ENCODE data around the gene MMP20.
A peak's percentile ranks its signal among the peaks of the same experiment; 100 is the strongest.
"Not testable (repeated sequence)": the region's sequence is repeated elsewhere in the genome, so short reads cannot be mapped to it uniquely, and the experiment has no call there.

The MMP20 gene

GRCh38 chr11:102640946-102641345, 15.8 kb upstream of the MMP20 start:
- no peaks in the 10 kb centered on the region for H3K36me3 Mint-ChIP-seq (ENCODE audit: insufficient read depth)
- no peaks in the 10 kb centered on the region for H3K4me1 Mint-ChIP-seq
- H3K4me3 Mint-ChIP-seq = no peak overlapping the region
- no peak overlapping the region for H3K27ac Mint-ChIP-seq (ENCODE audit: low read depth)
- DNase-seq (ENCODE audit: low spot score in 2 of 2) = no peak
- no peaks in the 10 kb centered on the region for H3K9me3 Mint-ChIP-seq
- H3K27me3 Mint-ChIP-seq = peaks cover 44% of the 10 kb centered on the region
- ATAC-seq (replicated peaks; ENCODE audit: extremely low read depth, poor library complexity, severe bottlenecking) = no peak

- Mint-ChIP-seq H3K27ac (ENCODE audit: low read depth) (no peak overlapping the region), H3K4me1 (no peaks in the 10 kb centered on the region), H3K27me3 (peaks cover 40% of the 10 kb centered on the region), H3K4me3 (no peak overlapping the region), H3K36me3 (ENCODE audit: insufficient read depth) (no peaks in the 10 kb centered on the region), H3K9me3 (no peaks in the 10 kb centered on the region)
- DNase-seq (ENCODE audit: low spot score in 2 of 2) (no peak), ATAC-seq (replicated peaks; ENCODE audit: extremely low read depth, poor library complexity, severe bottlenecking) (no peak)
Observed at GRCh38 chr11:102639656-102640055, 14.5 kb upstream of the MMP20 start.

DNA sequence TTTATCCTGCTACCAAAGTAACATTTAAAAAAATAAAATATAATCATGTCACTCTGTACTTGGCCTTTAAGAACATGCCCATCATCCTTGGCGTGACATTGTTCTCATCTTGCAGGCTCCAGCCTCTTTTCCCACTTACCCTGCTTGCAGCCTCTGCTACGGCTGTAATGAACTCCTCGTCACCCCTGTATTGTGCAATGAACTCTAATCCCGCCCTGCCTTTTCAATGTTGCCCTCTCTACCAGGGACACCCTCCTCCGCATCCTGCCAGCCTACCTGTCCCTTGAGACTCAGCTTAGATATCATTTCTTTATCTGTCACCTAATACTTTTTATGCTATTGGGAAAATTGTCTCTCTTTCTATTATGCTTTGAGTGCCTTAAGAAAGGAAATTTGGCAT, 12.6 kb upstream of the MMP20 start:
- no peak for DNase-seq (ENCODE audit: low spot score in 2 of 2)
- Mint-ChIP-seq H3K27ac (ENCODE audit: low read depth) (no peak overlapping the region), H3K4me1 (no peaks in the 10 kb centered on the region), H3K9me3 (no peaks in the 10 kb centered on the region), H3K36me3 (ENCODE audit: insufficient read depth) (no peaks in the 10 kb centered on the region), H3K4me3 (no peak overlapping the region), H3K27me3 (peaks cover 31% of the 10 kb centered on the region)
- no peak for ATAC-seq (replicated peaks; ENCODE audit: extremely low read depth, poor library complexity, severe bottlenecking)

DNA sequence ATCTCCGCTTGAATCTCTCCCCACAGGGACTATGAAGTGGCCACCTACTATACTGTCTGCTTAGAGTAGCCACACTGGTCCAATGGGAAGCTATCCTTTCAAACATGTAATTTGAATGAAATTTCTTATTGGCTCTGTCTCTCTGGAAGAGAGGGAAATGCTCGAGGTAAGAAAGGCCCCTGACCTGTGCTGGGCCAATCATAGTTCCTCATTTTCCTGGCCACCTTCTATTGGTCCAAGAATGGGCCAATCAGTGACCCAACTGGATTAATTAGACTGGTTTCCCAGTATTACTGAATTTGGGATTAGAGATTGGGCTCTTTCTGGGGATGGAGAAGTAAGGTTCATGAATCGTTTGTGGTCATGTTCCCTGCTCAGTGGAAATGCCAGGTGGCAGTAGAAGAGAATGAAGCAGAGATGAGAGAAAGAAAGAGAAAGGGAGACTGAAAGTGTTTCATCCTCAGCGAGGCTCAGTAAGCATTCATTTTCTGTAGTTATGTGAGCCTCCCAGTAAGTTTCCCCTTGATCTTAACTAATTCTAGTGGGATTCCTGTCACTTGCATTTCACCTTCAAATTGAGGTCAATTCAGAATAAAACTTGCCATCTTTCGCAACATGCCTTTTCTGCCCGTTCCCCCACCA, 8.4 kb upstream of the MMP20 start:
- Mint-ChIP-seq H3K36me3 (ENCODE audit: insufficient read depth) (no peaks in the 10 kb centered on the region), H3K4me3 (no peak overlapping the region)

GRCh38 chr11:102632026-102632425, 6.9 kb upstream of the MMP20 start:
- DNase-seq (ENCODE audit: low spot score in 2 of 2) (no peak), ATAC-seq (replicated peaks; ENCODE audit: extremely low read depth, poor library complexity, severe bottlenecking) (no peak)
- H3K36me3 Mint-ChIP-seq (ENCODE audit: insufficient read depth) = no peaks in the 10 kb centered on the region
- H3K27ac Mint-ChIP-seq (ENCODE audit: low read depth) = no peak overlapping the region
- H3K4me1 Mint-ChIP-seq = no peaks in the 10 kb centered on the region
- no peak overlapping the region for H3K4me3 Mint-ChIP-seq
- H3K27me3 Mint-ChIP-seq = peaks cover 70% of the 10 kb centered on the region
- no peaks in the 10 kb centered on the region for H3K9me3 Mint-ChIP-seq

More for the DNA sequence above, 8.4 kb upstream of the MMP20 start:
- ATAC-seq (replicated peaks; ENCODE audit: extremely low read depth, poor library complexity, severe bottlenecking) (no peak), DNase-seq (ENCODE audit: low spot score in 2 of 2) (no peak)
- Mint-ChIP-seq H3K9me3 (no peaks in the 10 kb centered on the region), H3K27ac (ENCODE audit: low read depth) (no peak overlapping the region), H3K27me3 (peaks cover 67% of the 10 kb centered on the region), H3K4me1 (no peaks in the 10 kb centered on the region)

GRCh38 chr11:102630598-102631448, 5.7 kb upstream of the MMP20 start:
- ATAC-seq (replicated peaks; ENCODE audit: extremely low read depth, poor library complexity, severe bottlenecking) = no peak
- H3K4me1 Mint-ChIP-seq = no peaks in the 10 kb centered on the region
- H3K27ac Mint-ChIP-seq (ENCODE audit: low read depth) = peak overlapping the region; percentile 17
- no peaks in the 10 kb centered on the region for H3K36me3 Mint-ChIP-seq (ENCODE audit: insufficient read depth)
- H3K9me3 Mint-ChIP-seq = no peaks in the 10 kb centered on the region
- DNase-seq (ENCODE audit: low spot score in 2 of 2) = no peak
- peaks cover 73% of the 10 kb centered on the region for H3K27me3 Mint-ChIP-seq
- H3K4me3 Mint-ChIP-seq = no peak overlapping the region

GRCh38 chr11:102629908-102630307, 4.8 kb upstream of the MMP20 start:
- DNase-seq (ENCODE audit: low spot score in 2 of 2); H3K9me3 Mint-ChIP-seq; H3K36me3 Mint-ChIP-seq (ENCODE audit: insufficient read depth); ATAC-seq (replicated peaks; ENCODE audit: extremely low read depth, poor library complexity, severe bottlenecking); H3K4me3 Mint-ChIP-seq; H3K4me1 Mint-ChIP-seq: not testable (repeated sequence)
- Mint-ChIP-seq H3K27me3 (peaks cover 73% of the 10 kb centered on the region), H3K27ac (ENCODE audit: low read depth) (peak overlapping the region; percentile 17)

DNA sequence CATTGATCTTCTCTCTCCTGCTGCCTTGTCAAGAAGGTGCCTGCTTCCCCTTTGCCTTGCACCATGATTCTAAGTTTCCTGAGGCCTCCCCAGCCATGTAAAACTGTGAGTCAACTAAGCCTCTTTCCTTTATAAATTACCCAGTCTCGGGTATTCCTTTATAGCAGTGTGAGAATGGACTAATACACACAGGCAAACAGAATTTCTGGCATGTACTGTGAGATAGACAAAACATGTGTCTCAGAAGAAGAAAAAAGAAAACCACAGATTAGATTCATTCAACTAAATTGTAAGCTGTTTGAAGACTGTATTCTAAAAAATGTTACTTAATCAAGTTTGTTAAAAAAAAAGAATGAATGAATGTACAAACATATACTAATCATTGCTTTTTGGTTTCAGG, 1.5 kb upstream of the MMP20 start:
- no peaks in the 10 kb centered on the region for H3K36me3 Mint-ChIP-seq (ENCODE audit: insufficient read depth)
- DNase-seq (ENCODE audit: low spot score in 2 of 2) (no peak), ATAC-seq (replicated peaks; ENCODE audit: extremely low read depth, poor library complexity, severe bottlenecking) (no peak)
- H3K27me3 Mint-ChIP-seq = peaks cover 80% of the 10 kb centered on the region
- no peak overlapping the region for H3K27ac Mint-ChIP-seq (ENCODE audit: low read depth)
- H3K4me3 Mint-ChIP-seq = no peak overlapping the region
- no peaks in the 10 kb centered on the region for H3K4me1 Mint-ChIP-seq
- no peaks in the 10 kb centered on the region for H3K9me3 Mint-ChIP-seq

- DNase-seq (ENCODE audit: low spot score in 2 of 2) (no peak), ATAC-seq (replicated peaks; ENCODE audit: extremely low read depth, poor library complexity, severe bottlenecking) (no peak)
- Mint-ChIP-seq H3K9me3 (no peaks in the 10 kb centered on the region), H3K36me3 (ENCODE audit: insufficient read depth) (no peaks in the 10 kb centered on the region), H3K27ac (ENCODE audit: low read depth) (no peak overlapping the region), H3K4me1 (no peaks in the 10 kb centered on the region), H3K4me3 (no peak overlapping the region), H3K27me3 (peaks cover 56% of the 10 kb centered on the region)
Observed at GRCh38 chr11:102623998-102624397, 1.1 kb downstream of the MMP20 start.

DNA sequence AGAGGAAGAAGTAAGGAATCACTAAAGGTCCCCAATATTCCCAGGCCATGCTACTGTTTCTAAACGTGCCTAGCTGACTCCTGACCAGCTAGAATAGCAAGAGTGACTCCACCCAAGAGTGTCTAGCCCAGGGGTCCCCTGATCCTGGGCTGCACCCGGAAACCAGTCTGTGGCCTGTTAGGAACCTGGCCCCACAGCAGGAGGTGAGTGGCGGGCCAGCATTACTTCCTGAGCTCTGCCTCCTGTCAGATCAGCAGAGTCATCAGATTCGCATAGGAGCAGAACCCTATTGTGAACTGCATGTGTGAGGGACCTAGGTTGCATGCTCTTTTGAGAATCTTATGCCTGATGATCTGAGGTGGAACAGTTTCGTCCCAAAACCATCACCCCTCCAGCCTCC, 2.0 kb downstream of the MMP20 start:
- no peak overlapping the region for H3K27ac Mint-ChIP-seq (ENCODE audit: low read depth)
- no peaks in the 10 kb centered on the region for H3K4me1 Mint-ChIP-seq

GRCh38 chr11:102622258-102622657, 2.9 kb downstream of the MMP20 start:
- Mint-ChIP-seq H3K36me3 (ENCODE audit: insufficient read depth) (no peaks in the 10 kb centered on the region), H3K27me3 (peaks cover 39% of the 10 kb centered on the region), H3K27ac (ENCODE audit: low read depth) (no peak overlapping the region), H3K4me3 (no peak overlapping the region), H3K9me3 (no peaks in the 10 kb centered on the region), H3K4me1 (no peaks in the 10 kb centered on the region)
- no peak for DNase-seq (ENCODE audit: low spot score in 2 of 2)
- ATAC-seq (replicated peaks; ENCODE audit: extremely low read depth, poor library complexity, severe bottlenecking) = no peak

More for the DNA sequence above, 2.0 kb downstream of the MMP20 start:
- DNase-seq (ENCODE audit: low spot score in 2 of 2) (no peak), ATAC-seq (replicated peaks; ENCODE audit: extremely low read depth, poor library complexity, severe bottlenecking) (no peak)
- Mint-ChIP-seq H3K36me3 (ENCODE audit: insufficient read depth) (no peaks in the 10 kb centered on the region), H3K9me3 (no peaks in the 10 kb centered on the region), H3K4me3 (no peak overlapping the region), H3K27me3 (peaks cover 47% of the 10 kb centered on the region)

GRCh38 chr11:102620818-102621561, 4.1 kb downstream of the MMP20 start:
- DNase-seq (ENCODE audit: low spot score in 2 of 2) = no peak
- H3K36me3 Mint-ChIP-seq (ENCODE audit: insufficient read depth) = no peaks in the 10 kb centered on the region
- H3K4me3 Mint-ChIP-seq = no peak overlapping the region
- H3K27ac Mint-ChIP-seq (ENCODE audit: low read depth) = no peak overlapping the region
- no peaks in the 10 kb centered on the region for H3K9me3 Mint-ChIP-seq
- ATAC-seq (replicated peaks; ENCODE audit: extremely low read depth, poor library complexity, severe bottlenecking) = no peak
- peaks cover 26% of the 10 kb centered on the region for H3K27me3 Mint-ChIP-seq
- no peaks in the 10 kb centered on the region for H3K4me1 Mint-ChIP-seq

Measured in central memory CD8-positive, alpha-beta T cell (primary cell).